Mucosa of descending colon (tissue), 3 donors: ENCODE measurements around the gene ZFP37. TPM values are rescaled to one million over a fixed set of nuclear protein-coding genes. Genes with fewer than 3 reads are reported as not detected.
"Not testable (repeated sequence)": the region's sequence is repeated elsewhere in the genome, so short reads cannot be mapped to it uniquely, and the experiment has no call there.

Experiments
- ATAC-seq: fragments of 200-7000 bp; cut with Tn5 transposase; one replicate; pipeline ENCODE4 v1.9.1; 2020; ENCODE audit warnings: mild to moderate bottlenecking, moderate library complexity
- DNase-seq, 3 donors: peaks; one replicate each; pipeline ENCODE4 v3.0.0-alpha.2; 2020
- H3K36me3 ChIP-seq: fragments of 200-600 bp; one replicate; pipeline ENCODE4 v1.8.0; 2021; ENCODE audit warnings: low read depth, mild to moderate bottlenecking
- H3K4me1 ChIP-seq: fragments of 200-600 bp; one replicate; pipeline ENCODE4 v1.8.0; 2021; ENCODE audit warnings: low read depth, mild to moderate bottlenecking
- H3K4me3 ChIP-seq: fragments of 200-600 bp; one replicate; pipeline ENCODE4 v1.8.0; 2021; ENCODE audit warnings: mild to moderate bottlenecking
- H3K9me3 ChIP-seq: fragments of 200-600 bp; one replicate; pipeline ENCODE4 v1.8.0; 2021; ENCODE audit warnings: mild to moderate bottlenecking
- CTCF ChIP-seq: fragments of 200-600 bp; IDR thresholded peaks from one replicate; pipeline ENCODE4 v1.8.0; 2022; ENCODE audit warnings: antibody characterized with exemption, mild to moderate bottlenecking
- intact Hi-C, 2 donors: fragments of 100-400 bp; cut with DNase I in 1 of 2; cut with micrococcal nuclease in 1 of 2; formaldehyde crosslinking; loops; one replicate each; pipeline versions ENCODE4 v1.11.0 to v1.11.1; 2022; cut with DNase I, micrococcal nuclease
- long read RNA-seq, 2 donors: library from polyadenylated mRNA; unstranded; transcript quantifications; one replicate each; pipeline ENCODE4 v2.0.0, GENCODE V29; 2019 to 2021
- total RNA-seq, 3 donors: library from RNA; stranded (reverse); fragmentation: NEBNext Ultra II Directional in 2 of 3; extraction: Animal tissue kit (Norgen Biotek cat#: 25700) in 2 of 3; gene quantifications; one replicate each; pipeline versions ENCODE4 v1.2.1 to v1.2.4, GENCODE V29; 2021 to 2023
- donor health status: DM: no; HTN: no; CAD: no; lungs with moderate emphysema.
- donor health status: DM: no; HTN: no; CAD: no.
- donor health status: DM: no; HTN: yes; CAD: no.

Gene ZFP37
- 1 to 10 TPM in 1 of 3 donors, under 1 TPM in 2; 0.43 to 2.7 (median 0.51) TPM for total RNA-seq
- long read RNA-seq, donor 1, full-length matches to known transcripts, result 5 of 5 reads
- long read RNA-seq, donor 1, partial matches to known transcripts, result 0 of 5 reads
- long read RNA-seq, donor 1, other reads (novel, unspliced or antisense), result 0 of 5 reads
- long read RNA-seq, donor 2, result 0 reads

GRCh38 chr9:113056191-113057106 lies at the start of gene ZFP37:
Gene ZFP37 (minus strand): TSS chr9:113056724. CDS start chr9:113056688, 36 bp downstream.
- no peaks in the 10 kb centered on the region for H3K36me3 ChIP-seq
- H3K4me3 ChIP-seq, result peak within 1 kb of the TSS; percentile 34
- ATAC-seq (peak; percentile 100), DNase-seq (peak; percentile 86 to 90 (median 89))
- peaks cover 46% of the 10 kb centered on the region for H3K9me3 ChIP-seq
- peaks cover 3% of the 10 kb centered on the region for H3K4me1 ChIP-seq
- TF ChIP-seq CTCF, result no peak
- intact Hi-C loops, result no loop called here

- H3K4me1 ChIP-seq, H3K9me3 ChIP-seq, intact Hi-C loops, ATAC-seq, H3K36me3 ChIP-seq, DNase-seq, H3K4me3 ChIP-seq: not testable (repeated sequence)
These were observed 48.8 kb upstream of the ZFP37 start for GRCh38 chr9:113105345-113105744.

GRCh38 chr9:113095561-113095960 lies 39.0 kb upstream of the ZFP37 start:
- intact Hi-C loops, result no loop called here
- Histone ChIP-seq H3K4me3 (no peak overlapping the region), H3K36me3 (no peaks in the 10 kb centered on the region), H3K9me3 (no peaks in the 10 kb centered on the region), H3K4me1 (no peaks in the 10 kb centered on the region)
- DNase-seq (no peak), ATAC-seq (no peak)
- no peak for TF ChIP-seq CTCF

- ATAC-seq, H3K4me1 ChIP-seq, intact Hi-C loops, H3K36me3 ChIP-seq, H3K9me3 ChIP-seq, H3K4me3 ChIP-seq: not testable (repeated sequence)
- peak in 1 of 3 donors; percentile 11 for DNase-seq
These were observed 33.4 kb upstream of the ZFP37 start for GRCh38 chr9:113089924-113090323.

- H3K36me3 ChIP-seq, intact Hi-C loops, DNase-seq, H3K9me3 ChIP-seq, H3K4me1 ChIP-seq, ATAC-seq, H3K4me3 ChIP-seq: not testable (repeated sequence)
These were observed 32.6 kb upstream of the ZFP37 start for GRCh38 chr9:113089143-113089505.

GRCh38 chr9:113088456-113089142 lies 32.1 kb upstream of the ZFP37 start:
- intact Hi-C loops, H3K9me3 ChIP-seq, H3K4me1 ChIP-seq, ATAC-seq, H3K36me3 ChIP-seq, H3K4me3 ChIP-seq: not testable (repeated sequence)
- DNase-seq, result peak in 1 of 3 donors; percentile 30

GRCh38 chr9:113062932-113063310 lies 6.4 kb upstream of the ZFP37 start:
- peaks cover 16% of the 10 kb centered on the region for H3K9me3 ChIP-seq
- intact Hi-C loops, H3K36me3 ChIP-seq, H3K4me3 ChIP-seq, ATAC-seq, H3K4me1 ChIP-seq: not testable (repeated sequence)
- DNase-seq, result peak in 1 of 3 donors; percentile 17

- ATAC-seq, H3K4me3 ChIP-seq, H3K36me3 ChIP-seq, H3K4me1 ChIP-seq, intact Hi-C loops: not testable (repeated sequence)
- DNase-seq, result peak in 1 of 3 donors; percentile 26
- H3K9me3 ChIP-seq, result peaks cover 17% of the 10 kb centered on the region
These were observed 5.9 kb upstream of the ZFP37 start for GRCh38 chr9:113062256-113062931.

GRCh38 chr9:113061072-113061850 lies 4.7 kb upstream of the ZFP37 start:
- DNase-seq, result peak in 2 of 3 donors; percentile 37 to 43
- ATAC-seq, H3K36me3 ChIP-seq, intact Hi-C loops, H3K4me3 ChIP-seq, H3K4me1 ChIP-seq: not testable (repeated sequence)
- H3K9me3 ChIP-seq, result peaks cover 24% of the 10 kb centered on the region

- H3K9me3 ChIP-seq, result peaks cover 29% of the 10 kb centered on the region
- H3K4me1 ChIP-seq, H3K36me3 ChIP-seq, intact Hi-C loops, ATAC-seq, H3K4me3 ChIP-seq: not testable (repeated sequence)
- DNase-seq, result peak in 2 of 3 donors; percentile 31
These were observed 3.2 kb upstream of the ZFP37 start for GRCh38 chr9:113059581-113060284.
